MM.1S (cell line): Measurements from ENCODE around the gene PCDHB9.
"Not testable (repeated sequence)": the region's sequence is repeated elsewhere in the genome, so short reads cannot be mapped to it uniquely, and the experiment has no call there.

Source experiments
- DNase-seq: peaks from one replicate; pipeline ENCODE4 v3.0.0-alpha.2; 2015
- H2AFZ ChIP-seq: fragments of 300-600 bp; sonication (generic); 2 replicates; pipeline ENCODE4 v1.6.0; 2016; ENCODE audit warnings: antibody characterized with exemption, low read length
- H3F3A ChIP-seq: fragments of 300-600 bp; sonication (generic); 2 replicates; pipeline ENCODE4 v1.6.1; 2016; ENCODE audit warnings: mild to moderate bottlenecking, antibody characterized with exemption, low read length, moderate library complexity, mixed read lengths; ENCODE audit not compliant: insufficient read depth
- H3K27ac ChIP-seq: fragments of 300-600 bp; sonication (generic); 2 replicates; pipeline ENCODE4 v1.5.1; 2016; ENCODE audit warnings: mild to moderate bottlenecking, low read length
- H3K27me3 ChIP-seq: fragments of 300-600 bp; sonication (generic); replicated peaks from 2 replicates; pipeline ENCODE4 v1.6.0; 2016; ENCODE audit warnings: low read length; ENCODE audit not compliant: insufficient read depth
- H3K36me3 ChIP-seq: fragments of 300-600 bp; sonication (generic); replicated peaks from 2 replicates; pipeline ENCODE4 v1.6.1; 2016; ENCODE audit warnings: mild to moderate bottlenecking, low read length, mixed read lengths; ENCODE audit not compliant: insufficient read depth
- H3K4me1 ChIP-seq: fragments of 300-600 bp; sonication (generic); 2 replicates; pipeline ENCODE4 v1.6.1; 2016; ENCODE audit warnings: low read length, mixed read lengths
- H3K4me2 ChIP-seq: fragments of 300-600 bp; sonication (generic); 2 replicates; pipeline ENCODE4 v1.6.0; 2016; ENCODE audit warnings: low read depth, low read length
- H3K4me3 ChIP-seq: fragments of 300-600 bp; sonication (generic); 2 replicates; pipeline ENCODE4 v1.5.1; 2016; ENCODE audit warnings: low read length, mixed read lengths
- H3K79me2 ChIP-seq: fragments of 300-600 bp; sonication (generic); 2 replicates; pipeline ENCODE4 v1.6.1; 2016; ENCODE audit warnings: mixed run types, low read length, mixed read lengths
- H3K9ac ChIP-seq: fragments of 300-600 bp; sonication (generic); 2 replicates; pipeline ENCODE4 v1.6.1; 2016; ENCODE audit warnings: low read length, mixed read lengths
- H3K9me2 ChIP-seq: fragments of 300-600 bp; sonication (generic); replicated peaks from 2 replicates; pipeline ENCODE4 v1.6.1; 2016; ENCODE audit warnings: mild to moderate bottlenecking, low read length, mixed read lengths; ENCODE audit not compliant: insufficient read depth
- H3K9me3 ChIP-seq: fragments of 300-600 bp; sonication (generic); replicated peaks from 2 replicates; pipeline ENCODE4 v1.6.1; 2016; ENCODE audit warnings: mild to moderate bottlenecking, low read length, mixed read lengths; ENCODE audit not compliant: insufficient read depth
- H4K20me1 ChIP-seq: fragments of 300-600 bp; sonication (generic); 2 replicates; pipeline ENCODE4 v1.6.1; 2016; ENCODE audit warnings: mild to moderate bottlenecking, low read length, moderate library complexity, mixed read lengths; ENCODE audit not compliant: insufficient read depth
- EZH2 ChIP-seq: fragments of 300-600 bp; sonication (generic); optimal IDR thresholded peaks from 2 replicates; pipeline ENCODE3; 2017; ENCODE audit warnings: low read depth, mild to moderate bottlenecking, antibody characterized with exemption, low read length, mixed read lengths
- EZH2phosphoT487 ChIP-seq: fragments of 300-600 bp; sonication (generic); IDR thresholded peaks from 2 replicates; pipeline ENCODE4 v1.6.1; 2018; ENCODE audit warnings: antibody characterized with exemption, low read length
- TF ChIP-seq, protein P1 (sequence below): fragments of 300-600 bp; sonication (generic); IDR thresholded peaks from 2 replicates; pipeline ENCODE4 v1.5.1; 2016; ENCODE audit warnings: antibody characterized with exemption, low read length, mixed read lengths

The PCDHB9 gene

DNA sequence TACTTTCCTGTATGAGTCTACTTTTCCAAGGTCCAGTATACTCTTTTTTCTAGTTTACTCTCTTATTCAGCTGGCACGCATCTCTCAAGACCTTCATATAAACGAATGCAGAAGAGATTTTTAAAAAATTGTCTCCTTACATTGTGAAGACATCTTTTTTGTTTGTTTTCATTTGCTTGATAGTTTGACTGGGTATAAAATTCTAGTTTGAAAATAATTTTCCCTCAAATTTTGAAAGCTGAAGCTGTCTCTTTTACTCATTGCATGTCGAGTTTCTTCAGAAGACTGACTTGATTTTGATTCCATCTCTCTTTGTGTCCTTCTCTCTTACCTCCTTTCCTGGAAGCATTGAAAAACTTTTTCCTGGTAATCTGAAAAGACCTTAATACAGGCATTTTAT, 9.4 kb downstream of the PCDHB9 start:
- no peaks in the 10 kb centered on the region for H3K9me3 ChIP-seq
- no peak overlapping the region for H2AFZ ChIP-seq
- no peak overlapping the region for H3K4me2 ChIP-seq
- TF ChIP-seq EZH2 (no peak), EZH2phosphoT487 (no peak)
- TF ChIP-seq, protein P1, sequence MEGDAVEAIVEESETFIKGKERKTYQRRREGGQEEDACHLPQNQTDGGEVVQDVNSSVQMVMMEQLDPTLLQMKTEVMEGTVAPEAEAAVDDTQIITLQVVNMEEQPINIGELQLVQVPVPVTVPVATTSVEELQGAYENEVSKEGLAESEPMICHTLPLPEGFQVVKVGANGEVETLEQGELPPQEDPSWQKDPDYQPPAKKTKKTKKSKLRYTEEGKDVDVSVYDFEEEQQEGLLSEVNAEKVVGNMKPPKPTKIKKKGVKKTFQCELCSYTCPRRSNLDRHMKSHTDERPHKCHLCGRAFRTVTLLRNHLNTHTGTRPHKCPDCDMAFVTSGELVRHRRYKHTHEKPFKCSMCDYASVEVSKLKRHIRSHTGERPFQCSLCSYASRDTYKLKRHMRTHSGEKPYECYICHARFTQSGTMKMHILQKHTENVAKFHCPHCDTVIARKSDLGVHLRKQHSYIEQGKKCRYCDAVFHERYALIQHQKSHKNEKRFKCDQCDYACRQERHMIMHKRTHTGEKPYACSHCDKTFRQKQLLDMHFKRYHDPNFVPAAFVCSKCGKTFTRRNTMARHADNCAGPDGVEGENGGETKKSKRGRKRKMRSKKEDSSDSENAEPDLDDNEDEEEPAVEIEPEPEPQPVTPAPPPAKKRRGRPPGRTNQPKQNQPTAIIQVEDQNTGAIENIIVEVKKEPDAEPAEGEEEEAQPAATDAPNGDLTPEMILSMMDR = no peak
- H3K79me2 ChIP-seq = no peaks in the 10 kb centered on the region
- no peak overlapping the region for H3K9ac ChIP-seq
- no peak for DNase-seq
- no peaks in the 10 kb centered on the region for H3K9me2 ChIP-seq
- no peaks in the 10 kb centered on the region for H4K20me1 ChIP-seq
- no peak overlapping the region for H3K4me3 ChIP-seq
- H3K36me3 ChIP-seq = no peaks in the 10 kb centered on the region
- H3F3A ChIP-seq = no peaks in the 10 kb centered on the region
- no peaks in the 10 kb centered on the region for H3K27me3 ChIP-seq
- no peak overlapping the region for H3K27ac ChIP-seq
- H3K4me1 ChIP-seq = no peaks in the 10 kb centered on the region

DNA sequence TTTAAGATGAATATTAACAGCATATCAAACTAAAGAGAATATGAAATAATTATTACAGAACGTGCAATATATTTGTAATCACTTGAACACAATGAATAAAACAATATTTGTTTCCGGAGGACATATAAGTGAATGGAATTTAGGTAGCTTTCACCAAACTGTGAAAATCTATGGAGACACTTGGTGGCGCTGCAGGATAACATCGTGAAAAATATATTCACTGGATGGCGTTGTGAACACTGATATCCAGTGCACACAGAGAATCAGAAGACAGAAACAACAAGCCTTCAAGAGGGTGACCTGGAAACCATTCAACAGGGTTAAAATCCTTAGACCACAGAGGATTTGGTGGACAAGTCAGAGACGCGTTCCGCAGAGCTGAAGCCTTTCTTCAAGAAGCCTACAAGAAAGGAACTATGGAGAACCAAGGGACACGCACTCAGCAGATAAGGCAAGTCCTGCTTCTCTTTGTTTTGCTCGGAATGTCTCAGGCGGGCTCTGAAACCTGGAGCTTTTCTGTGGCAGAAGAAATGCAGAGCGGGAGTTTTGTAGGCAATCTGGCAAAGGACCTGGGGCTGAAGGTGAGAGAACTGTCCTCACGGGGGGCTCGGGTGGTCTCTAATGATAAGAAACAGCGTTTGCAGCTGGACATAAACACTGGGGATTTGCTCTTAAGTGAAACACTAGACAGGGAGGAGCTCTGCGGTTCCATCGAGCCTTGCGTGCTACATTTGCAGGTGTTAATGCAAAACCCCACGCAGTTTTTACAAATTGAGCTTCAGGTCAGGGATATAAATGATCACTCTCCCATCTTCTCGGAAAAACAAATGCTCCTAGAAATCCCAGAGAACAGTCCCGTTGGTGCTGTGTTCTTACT, 12.6 kb downstream of the PCDHB9 start, which contains the start of gene PCDHB11:
PCDHB11 (plus strand) TSS at position 269 of the 877 bp plus-strand sequence; CDS start at position 417, 148 bp downstream.
- Histone ChIP-seq H3K9me2 (no peaks in the 10 kb centered on the region), H3K4me2 (peak within 1 kb of the TSS; percentile 9; the same call in 1 of the 2 replicates), H3K36me3 (no peaks in the 10 kb centered on the region), H3K27me3 (no peaks in the 10 kb centered on the region), H2AFZ (0 out of 2 replicates have a peak within 1 kb of the TSS, but pooled peaks have one; percentile 36), H3K27ac (no peak within 1 kb of the TSS), H3K79me2 (no peaks in the 10 kb centered on the region), H3K9ac (no peak within 1 kb of the TSS), H3K4me3 (peak within 1 kb of the TSS; percentile 23; the same call in 1 of the 2 replicates), H3K9me3 (no peaks in the 10 kb centered on the region), H3K4me1 (no peaks in the 10 kb centered on the region), H3F3A (no peaks in the 10 kb centered on the region), H4K20me1 (no peaks in the 10 kb centered on the region)
- peak; percentile 50 for DNase-seq
- no peak for TF ChIP-seq EZH2phosphoT487
- TF ChIP-seq, protein P1 = peak; percentile 67
- TF ChIP-seq EZH2 = no peak

DNA sequence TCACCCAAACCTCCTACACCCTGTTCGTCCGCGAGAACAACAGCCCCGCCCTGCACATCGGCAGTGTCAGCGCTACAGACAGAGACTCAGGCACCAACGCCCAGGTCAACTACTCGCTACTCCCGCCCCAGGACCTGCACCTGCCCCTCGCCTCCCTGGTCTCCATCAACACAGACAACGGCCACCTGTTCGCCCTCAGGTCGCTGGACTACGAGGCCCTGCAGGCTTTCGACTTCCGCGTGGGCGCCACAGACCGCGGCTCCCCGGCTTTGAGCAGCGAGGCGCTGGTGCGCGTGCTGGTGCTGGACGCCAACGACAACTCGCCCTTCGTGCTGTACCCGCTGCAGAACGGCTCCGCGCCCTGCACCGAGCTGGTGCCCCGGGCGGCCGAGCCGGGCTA, 14.2 kb downstream of the PCDHB9 start:
- H3K79me2 ChIP-seq, H3K4me1 ChIP-seq, H3K9ac ChIP-seq, H3K27me3 ChIP-seq, H4K20me1 ChIP-seq, H3K36me3 ChIP-seq, H3K4me2 ChIP-seq, H3K4me3 ChIP-seq, DNase-seq, H3K27ac ChIP-seq, H3K9me3 ChIP-seq, H2AFZ ChIP-seq, H3F3A ChIP-seq, H3K9me2 ChIP-seq: not testable (repeated sequence)

DNA sequence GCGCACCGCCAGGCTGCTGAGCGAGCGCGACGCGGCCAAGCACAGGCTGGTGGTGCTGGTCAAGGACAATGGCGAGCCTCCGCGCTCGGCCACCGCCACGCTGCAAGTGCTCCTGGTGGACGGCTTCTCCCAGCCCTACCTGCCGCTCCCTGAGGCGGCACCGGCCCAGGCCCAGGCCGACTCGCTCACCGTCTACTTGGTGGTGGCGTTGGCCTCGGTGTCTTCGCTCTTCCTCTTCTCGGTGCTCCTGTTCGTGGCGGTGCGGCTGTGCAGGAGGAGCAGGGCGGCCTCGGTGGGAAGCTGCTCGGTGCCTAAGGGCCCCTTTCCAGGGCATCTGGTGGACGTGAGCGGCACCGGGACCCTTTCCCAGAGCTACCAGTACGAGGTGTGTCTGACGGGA, 14.7 kb downstream of the PCDHB9 start:
- not testable (repeated sequence) for H3K27me3 ChIP-seq, DNase-seq, H3K4me3 ChIP-seq, H3F3A ChIP-seq, H3K4me1 ChIP-seq, H3K9ac ChIP-seq, H3K27ac ChIP-seq, H3K9me2 ChIP-seq, H3K36me3 ChIP-seq, H3K79me2 ChIP-seq, H4K20me1 ChIP-seq, H3K4me2 ChIP-seq, H3K9me3 ChIP-seq, H2AFZ ChIP-seq
